ENCODE data around the gene EFCAB10.
A peak's percentile ranks its signal among the peaks of the same experiment; 100 is the strongest.
"Not testable (repeated sequence)": the region's sequence is repeated elsewhere in the genome, so short reads cannot be mapped to it uniquely, and the experiment has no call there.

EFCAB10 gene

GRCh38 chr7:105527737-105528136 is 53.6 kb downstream of the EFCAB10 start:
- DNase-seq = not testable (repeated sequence)

DNA sequence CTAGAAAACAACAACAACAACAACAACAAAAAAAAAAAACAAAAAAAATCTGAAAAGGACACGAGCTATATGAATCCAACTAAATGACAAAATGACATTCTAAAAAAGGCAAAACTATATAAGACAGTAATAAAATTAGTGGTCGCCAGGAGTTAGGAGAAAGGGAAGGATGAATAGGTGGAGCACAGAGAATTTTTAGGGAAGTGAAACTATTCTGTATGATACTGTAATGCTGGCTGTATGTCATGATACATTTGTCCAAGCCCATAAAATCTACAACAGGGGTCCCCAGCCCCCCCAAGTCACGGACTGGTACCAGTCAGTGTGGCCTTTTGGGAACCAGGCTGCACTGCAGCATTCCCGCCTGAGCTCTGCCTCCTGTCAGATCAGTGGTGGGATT is 56.5 kb downstream of the EFCAB10 start:
- DNase-seq = no peak

GRCh38 chr7:105524423-105524822 is 56.9 kb downstream of the EFCAB10 start:
- DNase-seq = not testable (repeated sequence)

GRCh38 chr7:105521717-105522463 is 59.4 kb downstream of the EFCAB10 start, which contains the start of gene PUS7:
PUS7 (minus strand) TSS chr7:105522271; CDS start chr7:105508512, 13,759 bp downstream.
- DNase-seq = peak; percentile 50 to 75

DNA sequence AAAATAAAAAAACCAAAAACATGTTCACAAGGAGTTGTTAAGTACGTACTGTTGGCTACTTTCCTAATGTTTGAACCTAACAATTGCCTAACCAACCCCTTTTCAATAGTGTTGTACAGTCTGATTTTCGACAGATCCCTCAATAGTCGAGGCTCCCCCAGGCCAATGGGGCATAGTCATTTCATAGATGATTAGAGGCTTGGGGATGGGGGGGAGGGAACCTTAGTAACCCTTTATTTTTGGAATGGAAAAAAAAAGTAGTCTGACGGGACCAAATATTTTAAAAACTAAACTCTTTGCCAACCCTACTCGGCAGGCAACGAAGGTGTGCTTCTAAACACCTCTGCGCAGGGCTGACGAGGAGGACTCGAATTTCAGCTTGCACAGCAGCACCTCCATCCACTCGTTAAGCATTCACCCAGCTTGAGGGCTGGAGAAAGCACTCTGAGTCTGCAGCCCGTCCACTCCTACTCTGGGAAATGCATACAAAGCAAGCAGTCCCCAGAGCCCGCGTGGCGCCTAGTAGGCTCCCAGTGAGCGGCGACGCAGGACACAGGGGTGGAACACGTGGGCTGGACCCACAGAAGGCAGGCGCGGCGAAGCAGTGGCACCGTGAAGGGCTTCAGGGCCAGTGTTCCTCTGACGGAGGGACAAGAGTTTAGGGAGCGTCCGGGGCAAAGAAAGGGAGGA is 60.1 kb downstream of the EFCAB10 start:
- no peak for DNase-seq

DNA sequence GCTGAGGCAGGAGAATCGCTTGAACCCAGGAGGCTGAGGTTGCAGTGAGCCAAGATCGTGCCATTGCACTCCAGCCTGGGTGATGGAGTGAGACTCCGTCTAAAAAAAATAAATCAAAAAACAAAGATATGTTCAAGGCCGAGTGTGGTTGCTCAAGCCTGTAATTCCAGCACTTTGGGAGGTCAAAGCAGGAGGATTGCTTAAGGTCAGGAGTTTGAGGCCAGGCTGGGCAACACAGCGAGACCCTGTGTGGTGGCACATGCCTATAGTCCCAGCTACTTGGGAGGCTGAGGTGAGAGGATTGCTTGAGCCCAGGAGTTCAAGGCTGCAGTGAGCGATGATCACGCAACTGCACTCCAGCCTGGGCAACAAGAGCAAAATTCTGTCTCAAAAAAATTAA is 60.7 kb downstream of the EFCAB10 start:
- not testable (repeated sequence) for DNase-seq

- DNase-seq = no peak
Measured at GRCh38 chr7:105519353-105519752, 61.9 kb downstream of the EFCAB10 start.

- not testable (repeated sequence) for DNase-seq
Measured at GRCh38 chr7:105515610-105516009, 65.7 kb downstream of the EFCAB10 start.

All from cerebellar nuclear complex (tissue), 1 donor.